22Rv1 (cell line): Measurements from ENCODE around the gene DIP2C.

Experiments used
- H3K27ac ChIP-seq: fragments of 450-650 bp; 2 replicates; pipeline ENCODE4 v1.5.1; 2017
- CTCF ChIP-seq: fragments of 450-650 bp; IDR thresholded peaks from 2 replicates; pipeline ENCODE4 v1.5.1; 2017; ENCODE audit warnings: mild to moderate bottlenecking
- ZFX ChIP-seq: fragments of 450-650 bp; IDR thresholded peaks from 2 replicates; pipeline ENCODE4 v1.6.1; 2017; ENCODE audit warnings: antibody characterized with exemption, borderline replicate concordance

DIP2C gene

GRCh38 chr10:695396-695795 lies 5.9 kb upstream of the DIP2C start:
- H3K27ac ChIP-seq = no peak overlapping the region
- TF ChIP-seq ZFX = no peak
- TF ChIP-seq CTCF = no peak

GRCh38 chr10:693506-693905 lies 4.0 kb upstream of the DIP2C start:
- no peak for TF ChIP-seq CTCF
- no peak for TF ChIP-seq ZFX
- H3K27ac ChIP-seq = no peak overlapping the region

GRCh38 chr10:692682-693351 lies 3.3 kb upstream of the DIP2C start:
- TF ChIP-seq CTCF = no peak
- TF ChIP-seq ZFX = no peak
- no peak overlapping the region for H3K27ac ChIP-seq

- H3K27ac ChIP-seq = no peak overlapping the region
- no peak for TF ChIP-seq ZFX
- TF ChIP-seq CTCF = no peak
These were observed 1.7 kb upstream of the DIP2C start for GRCh38 chr10:691216-691615.

- peak overlapping the region; percentile 75; the same call in 1 of the 2 replicates for H3K27ac ChIP-seq
- TF ChIP-seq CTCF (no peak), ZFX (no peak)
These were observed 1.1 kb upstream of the DIP2C start for GRCh38 chr10:690372-691161.

GRCh38 chr10:689121-689451 lies 382 bp downstream of the DIP2C start:
- H3K27ac ChIP-seq = peak overlapping the region; percentile 75
- TF ChIP-seq ZFX = no peak

GRCh38 chr10:688312-689120 lies 952 bp downstream of the DIP2C start:
- TF ChIP-seq ZFX (no peak), CTCF (no peak)
- peak overlapping the region; percentile 75 for H3K27ac ChIP-seq
